Endothelial cell of umbilical vein (primary cell): ENCODE results near the gene FBXW7. TPM values are rescaled to one million over a fixed set of nuclear protein-coding genes. Genes with fewer than 3 reads are reported as not detected.

Experiments used
- BruUV-seq: library from RNA; stranded (reverse); fragments of 400-500 nt; replicated peaks from 2 replicates; lab custom pipeline; 2021; lab: Mats Ljungman, UMichigan
- CTCF ChIA-PET: fragments of 300-600, 350-600 bp; sonication (Branson Sonifier 250); formaldehyde crosslinking; loops from one replicate; lab custom pipeline; 2021; ENCODE audit warnings: antibody characterized with exemption, inconsistent platforms; lab: Charles Lee
- POLR2A ChIA-PET: fragments of 300-600, 350-600 bp; sonication (Branson Sonifier 250); formaldehyde crosslinking; loops from one replicate; lab custom pipeline; 2021; ENCODE audit warnings: antibody characterized with exemption, inconsistent platforms; lab: Charles Lee
- DNase-seq: peaks from one replicate; pipeline ENCODE4 v3.0.0-alpha.2; 2011; ENCODE audit warnings: low read depth, low spot score
- FAIRE-seq: peaks from 2 replicates; lab custom pipeline; 2011; peaks lifted over from hg19 to GRCh38; lab: Jason Lieb, UNC
- H2AFZ ChIP-seq: 2 replicates; pipeline ENCODE4 v1.6.0; 2012; ENCODE audit warnings: low read depth, low read length, control low read depth, inconsistent platforms
- H3K27ac ChIP-seq: 2 replicates; pipeline ENCODE4 v1.5.1; 2011; ENCODE audit warnings: low read depth, mild to moderate bottlenecking, control low read depth, low read length, moderate library complexity; ENCODE audit not compliant: insufficient read depth
- H3K27me3 ChIP-seq, 2 experiments: 2 replicates each; pipeline versions ENCODE4 v1.6.0 to v1.6.1; 2011; ENCODE audit warnings: low read length in 2 of 2, mixed read lengths in 1 of 2; ENCODE audit not compliant: control insufficient read depth in 2 of 2, insufficient read depth in 2 of 2
- H3K36me3 ChIP-seq, 2 experiments: 2 replicates in 1 of 2; 3 replicates in 1 of 2; pipeline ENCODE4 v1.5.1; 2011; ENCODE audit warnings: low read length in 2 of 2, mild to moderate bottlenecking in 1 of 2, moderate library complexity in 1 of 2; ENCODE audit not compliant: control insufficient read depth in 2 of 2, insufficient read depth in 2 of 2; ENCODE audit errors: extremely low read depth in 1 of 2
- H3K4me1 ChIP-seq: 3 replicates; pipeline ENCODE4 v1.5.1; 2011; ENCODE audit warnings: mild to moderate bottlenecking, low read length; ENCODE audit not compliant: control insufficient read depth, insufficient read depth; ENCODE audit errors: extremely low read depth
- H3K4me2 ChIP-seq: 2 replicates; pipeline ENCODE4 v1.6.1; 2011; ENCODE audit warnings: low read length, control low read depth, mixed read lengths; ENCODE audit not compliant: insufficient read depth
- H3K4me3 ChIP-seq, 3 experiments: fragments of 200-600 bp in 1 of 3; sonication (generic), shearing (Covaris generic) in 1 of 3; replicated peaks in 1 of 3; 2 replicates each; pipeline ENCODE4 v1.5.1; 2011 to 2016; ENCODE audit warnings: control low read depth in 3 of 3, low read length in 3 of 3, mild to moderate bottlenecking in 2 of 3, inconsistent platforms in 1 of 3, low read depth in 1 of 3, moderate library complexity in 1 of 3; ENCODE audit not compliant: insufficient read depth in 1 of 3
- H3K79me2 ChIP-seq: 2 replicates; pipeline ENCODE4 v1.6.0; 2012; ENCODE audit warnings: low read length, inconsistent platforms; ENCODE audit not compliant: control insufficient read depth, insufficient read depth
- H3K9ac ChIP-seq: replicated peaks from 2 replicates; pipeline ENCODE3; 2011; ENCODE audit warnings: low read length, control low read depth; ENCODE audit not compliant: insufficient read depth; ENCODE audit errors: extremely low read depth
- H3K9me1 ChIP-seq: replicated peaks from 3 replicates; pipeline ENCODE4 v1.6.0; 2011; ENCODE audit warnings: mild to moderate bottlenecking, low read length; ENCODE audit not compliant: control insufficient read depth, insufficient read depth; ENCODE audit errors: extremely low read depth
- H3K9me3 ChIP-seq: replicated peaks from 2 replicates; pipeline ENCODE4 v1.5.1; 2012; ENCODE audit warnings: low read length, inconsistent platforms; ENCODE audit not compliant: control insufficient read depth, insufficient read depth
- H4K20me1 ChIP-seq: replicated peaks from 2 replicates; pipeline ENCODE3; 2011; ENCODE audit warnings: mild to moderate bottlenecking, low read length; ENCODE audit not compliant: control insufficient read depth, insufficient read depth; ENCODE audit errors: extremely low read depth
- EZH2 ChIP-seq: IDR thresholded peaks from 2 replicates; pipeline ENCODE4 v1.6.1; 2012; ENCODE audit warnings: borderline replicate concordance, low read depth, mild to moderate bottlenecking, moderate library complexity, low read length, inconsistent platforms; ENCODE audit not compliant: severe bottlenecking
- FOS ChIP-seq: IDR thresholded peaks from 2 replicates; pipeline ENCODE4 v1.6.1; 2011; ENCODE audit warnings: mild to moderate bottlenecking, low read length, moderate library complexity, borderline replicate concordance; ENCODE audit not compliant: insufficient read depth
- GATA2 ChIP-seq: IDR thresholded peaks from 2 replicates; pipeline ENCODE4 v1.7.0; 2011; ENCODE audit warnings: low read depth, mild to moderate bottlenecking, moderate library complexity, mixed read lengths, low read length; ENCODE audit not compliant: insufficient read length, insufficient read depth
- JUN ChIP-seq: IDR thresholded peaks from 2 replicates; pipeline ENCODE4 v1.6.1; 2011; ENCODE audit warnings: borderline replicate concordance, low read depth; ENCODE audit not compliant: insufficient read length, insufficient read depth
- MYC ChIP-seq: IDR thresholded peaks from one replicate; pipeline ENCODE4 v1.6.1; 2011; ENCODE audit warnings: mild to moderate bottlenecking, low read depth, low read length
- POLR2A ChIP-seq: IDR thresholded peaks from 2 replicates; pipeline ENCODE4 v1.6.1; 2012; ENCODE audit warnings: low read depth, mild to moderate bottlenecking, control low read depth, low read length
- POLR2AphosphoS5 ChIP-seq: IDR thresholded peaks from 2 replicates; pipeline ENCODE4 v1.6.1; 2012; ENCODE audit warnings: low read depth, mild to moderate bottlenecking, control low read depth, low read length, moderate library complexity; ENCODE audit not compliant: insufficient read depth
- dilution Hi-C: fragments of 300-500 bp; cut with MboI; formaldehyde crosslinking; loops from one replicate; pipeline ENCODE4 v1.15.0; 2019; ENCODE audit warnings: low sequenced_read_pairs; ENCODE audit not compliant: extremely low pct_ligation_motif_present
- intact Hi-C: fragments of 100-400 bp; cut with micrococcal nuclease; formaldehyde crosslinking; loops from one replicate; pipeline ENCODE4 v1.10.0; 2022
- polyA plus RNA-seq, 4 experiments: library from polyadenylated mRNA; depleted of rRNA in 3 of 4; stranded (reverse) in 3 of 4; unstranded in 1 of 4; fragments of >200 nt; gene quantifications; 2 replicates each; pipeline versions ENCODE4 v1.2.1 to v1.2.3, GENCODE V29; 2011 to 2012; ENCODE audit warnings: missing spikeins in 1 of 4
- total RNA-seq: library from RNA; stranded (reverse); gene quantifications from 2 replicates; pipeline ENCODE4 v1.2.3, GENCODE V29; 2021
- TF ChIP-seq, protein P1 (sequence below): IDR thresholded peaks from 2 replicates; pipeline ENCODE4 v1.6.1; 2011; ENCODE audit not compliant: insufficient read depth, insufficient read length
- TF ChIP-seq, protein P2 (sequence below), 2 donors: IDR thresholded peaks; 1 replicate in 1 of 2; 2 replicates in 1 of 2; pipeline ENCODE4 v1.5.1; 2011; ENCODE audit warnings: low read length in 2 of 2, mild to moderate bottlenecking in 2 of 2, moderate library complexity in 2 of 2, control low read depth in 1 of 2, inconsistent platforms in 1 of 2, low read depth in 1 of 2; ENCODE audit not compliant: insufficient read depth in 1 of 2; ENCODE audit errors: extremely low read depth in 1 of 2

FBXW7 gene
- total and polyA plus RNA-seq, 2 donors (not counting 3 experiments of a cell fraction or from before 2014, with no cell fraction given), result 7.0 to 28.1 TPM

DNA sequence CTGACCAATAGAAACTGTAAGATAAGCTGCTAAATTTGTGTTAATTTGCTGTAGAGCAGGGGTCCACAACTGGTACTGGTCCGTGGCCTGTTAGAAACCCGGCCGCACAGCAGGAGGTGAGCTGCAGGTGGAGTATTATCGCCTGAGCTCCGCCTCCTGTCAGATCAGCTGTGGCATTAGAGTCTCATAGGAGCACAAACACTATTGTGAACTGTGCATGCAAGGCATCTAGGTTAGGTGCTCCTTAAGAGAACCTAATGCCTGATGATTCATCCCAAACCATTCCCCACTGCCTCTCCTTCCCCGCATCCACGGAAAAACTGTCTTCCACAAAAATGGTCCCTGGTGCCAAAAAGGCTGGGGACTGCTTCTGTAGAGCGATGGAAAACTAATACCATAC lies 19.7 kb downstream of the FBXW7 start:
- CTCF ChIA-PET, result interaction anchor here (1.7 to 4.5 kb wide), 2 partner anchors 9 to 14 kb away, joined by 4 to 40 read pairs; no protein-coding TSS in a partner anchor

More for the DNA sequence above, 19.7 kb downstream of the FBXW7 start:
- Histone ChIP-seq H3K9ac (no peak overlapping the region), H3K4me1 (peaks cover 22% of the 10 kb centered on the region), H4K20me1 (no peaks in the 10 kb centered on the region), H3K79me2 (peaks cover 56% of the 10 kb centered on the region), H2AFZ (no peak overlapping the region), H3K4me3 (no peak overlapping the region), H3K36me3 (no peaks in the 10 kb centered on the region), H3K9me1 (no peaks in the 10 kb centered on the region), H3K4me2 (no peak overlapping the region), H3K27ac (no peak overlapping the region), H3K27me3 (no peaks in the 10 kb centered on the region), H3K9me3 (no peaks in the 10 kb centered on the region)
- no peak for TF ChIP-seq GATA2
- TF ChIP-seq POLR2AphosphoS5, result no peak
- no peak for TF ChIP-seq POLR2A
- TF ChIP-seq MYC, result no peak
- TF ChIP-seq FOS, result no peak
- TF ChIP-seq, protein P1, sequence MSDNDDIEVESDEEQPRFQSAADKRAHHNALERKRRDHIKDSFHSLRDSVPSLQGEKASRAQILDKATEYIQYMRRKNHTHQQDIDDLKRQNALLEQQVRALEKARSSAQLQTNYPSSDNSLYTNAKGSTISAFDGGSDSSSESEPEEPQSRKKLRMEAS, result no peak
- no peak for TF ChIP-seq JUN
- TF ChIP-seq EZH2, result no peak
- TF ChIP-seq, protein P2, sequence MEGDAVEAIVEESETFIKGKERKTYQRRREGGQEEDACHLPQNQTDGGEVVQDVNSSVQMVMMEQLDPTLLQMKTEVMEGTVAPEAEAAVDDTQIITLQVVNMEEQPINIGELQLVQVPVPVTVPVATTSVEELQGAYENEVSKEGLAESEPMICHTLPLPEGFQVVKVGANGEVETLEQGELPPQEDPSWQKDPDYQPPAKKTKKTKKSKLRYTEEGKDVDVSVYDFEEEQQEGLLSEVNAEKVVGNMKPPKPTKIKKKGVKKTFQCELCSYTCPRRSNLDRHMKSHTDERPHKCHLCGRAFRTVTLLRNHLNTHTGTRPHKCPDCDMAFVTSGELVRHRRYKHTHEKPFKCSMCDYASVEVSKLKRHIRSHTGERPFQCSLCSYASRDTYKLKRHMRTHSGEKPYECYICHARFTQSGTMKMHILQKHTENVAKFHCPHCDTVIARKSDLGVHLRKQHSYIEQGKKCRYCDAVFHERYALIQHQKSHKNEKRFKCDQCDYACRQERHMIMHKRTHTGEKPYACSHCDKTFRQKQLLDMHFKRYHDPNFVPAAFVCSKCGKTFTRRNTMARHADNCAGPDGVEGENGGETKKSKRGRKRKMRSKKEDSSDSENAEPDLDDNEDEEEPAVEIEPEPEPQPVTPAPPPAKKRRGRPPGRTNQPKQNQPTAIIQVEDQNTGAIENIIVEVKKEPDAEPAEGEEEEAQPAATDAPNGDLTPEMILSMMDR (IDR thresholded peaks at IDR 0.05; ENCODE audit: extremely low read depth in 1 of 2, insufficient read depth in 1 of 2, low read depth in 1 of 2, low read length in 2 of 2), result no peak
- intact Hi-C loops (no loop called here), dilution Hi-C loops (no loop called here)
- no TSS peak for BruUV-seq
- FAIRE-seq (no peak), DNase-seq (no peak)
- POLR2A ChIA-PET, result interaction anchor here (0.7 to 1.4 kb wide), 2 partner anchors 15 to 20 kb away, joined by 4 read pairs; partner anchors contain the start of gene FBXW7
